T-helper 2 cell (primary cell): ENCODE results near the gene DLAT.
"Not testable (repeated sequence)": the region's sequence is repeated elsewhere in the genome, so short reads cannot be mapped to it uniquely, and the experiment has no call there.

Source experiments
- DNase-seq, 5 experiments: peaks; one replicate each; pipeline versions ENCODE4 v3.0.0 to v3.0.0-alpha.2; 2012 to 2022

Gene DLAT

DNA sequence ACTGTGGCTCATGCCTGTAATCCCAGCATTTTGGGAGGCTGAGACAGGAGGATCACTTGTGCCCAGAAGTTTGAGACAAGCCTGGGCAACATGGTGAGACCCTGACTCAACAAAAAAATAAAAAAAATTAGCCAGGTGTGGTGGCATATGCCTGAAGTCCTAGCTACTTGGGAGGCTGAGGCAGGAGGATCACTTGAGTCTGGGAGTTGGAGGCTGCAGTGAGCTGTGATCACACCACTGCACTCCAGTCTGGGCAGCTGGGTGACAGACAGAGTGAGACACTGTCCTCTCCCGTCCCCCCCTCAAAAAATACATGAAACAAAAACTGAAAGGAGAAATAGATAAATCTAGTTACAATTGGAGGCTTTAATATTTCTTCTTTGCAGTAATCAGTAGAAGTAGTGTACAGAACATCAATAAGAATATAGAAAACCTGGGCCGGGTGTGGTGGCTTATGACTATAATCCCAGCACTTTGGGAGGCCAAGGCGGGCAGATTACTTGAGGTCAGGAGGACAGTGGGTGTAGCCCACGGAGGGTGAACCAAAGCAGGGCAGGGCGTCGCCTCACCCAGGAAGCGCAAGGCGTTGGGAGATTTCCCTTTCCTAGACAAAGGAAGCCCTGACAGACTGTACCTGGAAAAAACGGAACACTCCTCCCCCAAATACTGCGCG, 19.6 kb upstream of the DLAT start:
- no peak for DNase-seq

DNA sequence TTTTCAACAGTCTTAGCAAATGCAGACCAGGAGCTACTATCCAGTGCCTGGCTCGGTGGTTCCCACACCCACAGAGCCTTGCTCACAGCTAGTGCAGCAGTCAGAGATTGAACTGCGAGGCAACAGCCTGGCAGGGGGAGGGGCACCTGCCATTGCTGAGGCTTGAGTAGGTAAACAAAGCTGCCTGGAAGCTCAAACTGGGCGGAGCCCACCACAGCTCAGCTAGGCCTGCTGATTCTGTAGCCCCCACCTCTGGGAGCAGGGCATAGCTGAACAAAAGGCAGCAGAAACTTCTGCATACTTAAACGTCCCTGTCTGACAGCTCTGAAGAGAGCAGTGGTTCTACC, 19.1 kb upstream of the DLAT start:
- DNase-seq, result not testable (repeated sequence)

GRCh38 chr11:112011451-112011850, 13.8 kb upstream of the DLAT start:
- not testable (repeated sequence) for DNase-seq

GRCh38 chr11:112012874-112013273, 12.3 kb upstream of the DLAT start:
- DNase-seq, result no peak

GRCh38 chr11:112013497-112014164, 11.6 kb upstream of the DLAT start:
- no peak for DNase-seq

DNA sequence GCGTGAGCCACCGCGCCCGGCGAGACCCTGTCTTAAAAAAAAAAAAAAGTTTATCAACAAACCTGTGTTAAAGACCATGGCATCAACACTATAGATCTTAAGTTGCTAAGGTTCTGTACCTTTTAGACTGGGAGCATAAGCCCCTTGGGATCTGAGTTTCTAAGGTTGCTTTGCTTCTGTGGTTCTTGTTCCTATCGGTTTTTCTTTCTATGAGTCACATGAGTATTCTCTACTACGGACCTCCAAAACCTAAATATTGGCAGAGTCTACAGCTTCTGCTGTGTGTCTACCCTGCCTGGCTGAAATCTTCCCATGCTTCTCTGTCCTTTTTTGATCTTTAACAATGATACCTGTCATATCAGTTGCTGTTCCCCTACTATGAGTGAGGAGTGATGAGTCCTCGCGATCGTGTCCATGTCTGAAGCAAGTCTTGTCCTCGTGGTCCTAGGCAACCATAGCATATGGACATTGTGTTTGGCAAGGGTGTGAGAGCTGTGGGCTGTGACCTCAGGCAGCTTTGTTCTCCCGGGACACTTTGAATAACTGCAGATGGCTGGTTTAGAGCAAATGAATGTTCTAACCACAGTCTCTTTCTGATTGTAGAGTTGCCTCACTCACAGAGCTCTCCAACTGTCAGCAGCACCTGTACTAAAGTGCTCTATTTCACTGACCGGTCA, 9.0 kb upstream of the DLAT start:
- no peak for DNase-seq

DNA sequence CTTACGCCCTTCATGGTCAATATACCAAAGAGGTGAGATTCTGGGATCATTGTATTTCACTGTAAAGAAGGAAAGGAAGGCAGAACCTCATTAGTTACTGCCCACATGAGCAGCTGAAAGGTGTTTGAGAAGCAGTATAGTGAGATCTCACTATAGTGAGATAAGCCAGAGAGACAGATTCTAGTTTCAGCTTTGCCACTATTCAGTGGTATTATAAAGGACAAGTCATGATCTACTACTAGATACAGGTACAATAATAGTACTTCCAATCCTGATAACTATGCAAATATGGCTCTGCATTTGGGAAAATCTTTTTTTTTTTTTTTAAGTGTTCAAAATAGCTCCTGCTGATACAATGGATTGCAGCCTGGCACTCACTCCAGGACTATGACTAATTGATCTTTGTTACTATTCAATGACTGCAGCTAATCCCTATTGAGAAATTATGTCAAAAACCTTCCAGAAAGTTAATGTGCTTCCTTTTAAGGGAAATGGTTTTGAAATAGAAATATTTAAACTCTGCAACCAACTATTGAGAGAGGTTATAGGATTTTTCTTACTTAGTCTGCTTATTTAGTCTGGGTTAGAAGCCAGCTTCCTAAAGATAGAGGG, 8.3 kb upstream of the DLAT start:
- DNase-seq, result no peak

- DNase-seq, result no peak
Measured at GRCh38 chr11:112017538-112017937, 7.7 kb upstream of the DLAT start.

DNA sequence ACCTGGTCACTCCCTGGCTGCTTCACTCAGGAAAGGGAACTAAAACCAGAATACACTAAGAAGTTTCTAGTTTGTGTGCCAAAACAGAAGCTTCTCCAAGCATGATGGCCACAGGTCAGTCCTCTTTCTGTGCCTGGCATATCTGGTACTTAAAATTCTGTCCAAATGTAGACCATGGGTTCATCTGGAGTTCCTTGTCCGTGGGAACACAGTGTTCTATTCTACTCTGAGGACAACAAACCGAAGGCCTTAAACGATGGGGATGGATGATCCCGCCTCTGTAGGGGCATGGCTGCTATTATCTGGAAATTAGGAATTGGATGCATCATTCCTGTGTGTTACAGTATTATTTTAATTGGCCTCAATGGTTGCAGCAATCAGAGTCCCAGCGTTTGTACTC, 6.1 kb upstream of the DLAT start:
- DNase-seq, result no peak

DNA sequence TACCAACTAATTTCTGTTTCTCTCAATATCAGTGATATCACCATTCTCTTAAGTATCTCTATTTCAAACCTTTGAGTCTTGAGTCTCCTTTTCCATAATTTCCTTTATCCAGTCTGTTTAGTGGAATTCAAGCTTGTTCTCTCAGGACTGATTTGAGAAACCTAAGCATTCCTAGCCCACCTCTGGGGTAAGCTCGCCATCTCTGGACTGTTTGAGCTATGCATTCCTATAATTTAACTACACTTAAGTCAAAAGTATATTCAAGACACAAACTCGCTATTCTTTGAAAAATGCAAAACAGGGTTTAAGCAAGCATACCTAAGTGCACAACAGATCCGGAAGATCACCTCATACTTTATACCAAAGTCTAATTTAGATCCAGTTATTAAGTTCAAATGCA, 2.1 kb upstream of the DLAT start:
- no peak for DNase-seq

DNA sequence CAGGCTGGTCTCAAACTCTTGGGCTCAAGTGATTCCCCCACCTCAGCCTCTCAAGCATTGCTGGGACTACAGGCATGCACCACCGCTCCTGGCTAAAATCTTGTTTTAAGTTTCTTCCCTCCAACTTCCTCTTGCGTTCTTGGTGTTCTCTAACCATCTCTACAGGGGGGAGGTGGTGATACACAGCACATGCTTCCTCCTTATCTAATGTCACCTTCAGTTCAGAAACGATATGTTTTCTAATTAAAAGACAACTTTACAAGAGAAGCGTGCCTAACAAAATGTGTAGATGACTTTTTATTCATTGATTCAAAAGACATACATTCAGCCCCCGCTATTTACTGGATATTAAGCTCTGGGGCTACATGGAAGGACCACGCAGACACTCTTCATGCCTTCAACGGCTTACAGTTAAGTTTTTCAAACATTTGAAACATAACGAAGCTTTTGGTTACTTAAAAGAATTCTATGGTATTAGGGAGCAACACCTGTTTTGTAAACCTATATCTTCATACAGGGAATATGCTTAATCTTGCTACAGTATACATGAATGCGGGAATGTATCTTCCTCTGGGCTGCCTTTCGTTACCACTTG, 933 bp upstream of the DLAT start:
- peak in 1 of 5 experiments; percentile 40 for DNase-seq

DNA sequence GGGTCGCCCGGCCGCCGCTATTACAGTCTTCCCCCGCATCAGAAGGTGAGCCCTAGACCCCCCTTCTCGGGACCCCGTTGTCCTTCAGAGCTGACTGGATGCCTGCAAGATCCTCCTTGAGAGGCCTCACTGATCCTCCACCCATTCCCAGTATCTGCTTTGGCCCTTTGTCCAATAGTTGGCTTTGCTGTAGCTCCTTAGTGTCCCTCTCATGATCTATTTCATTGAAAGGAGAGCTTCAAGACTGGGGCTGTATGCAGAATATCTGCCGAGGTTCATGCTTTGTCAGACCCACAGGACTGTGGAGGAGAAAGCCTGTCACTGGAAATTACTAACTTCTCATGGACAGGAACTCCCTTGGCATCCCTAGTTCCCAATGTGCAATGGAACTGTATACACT, 499 bp downstream of the DLAT start:
- peak in 1 of 5 experiments; percentile 14 for DNase-seq

DNA sequence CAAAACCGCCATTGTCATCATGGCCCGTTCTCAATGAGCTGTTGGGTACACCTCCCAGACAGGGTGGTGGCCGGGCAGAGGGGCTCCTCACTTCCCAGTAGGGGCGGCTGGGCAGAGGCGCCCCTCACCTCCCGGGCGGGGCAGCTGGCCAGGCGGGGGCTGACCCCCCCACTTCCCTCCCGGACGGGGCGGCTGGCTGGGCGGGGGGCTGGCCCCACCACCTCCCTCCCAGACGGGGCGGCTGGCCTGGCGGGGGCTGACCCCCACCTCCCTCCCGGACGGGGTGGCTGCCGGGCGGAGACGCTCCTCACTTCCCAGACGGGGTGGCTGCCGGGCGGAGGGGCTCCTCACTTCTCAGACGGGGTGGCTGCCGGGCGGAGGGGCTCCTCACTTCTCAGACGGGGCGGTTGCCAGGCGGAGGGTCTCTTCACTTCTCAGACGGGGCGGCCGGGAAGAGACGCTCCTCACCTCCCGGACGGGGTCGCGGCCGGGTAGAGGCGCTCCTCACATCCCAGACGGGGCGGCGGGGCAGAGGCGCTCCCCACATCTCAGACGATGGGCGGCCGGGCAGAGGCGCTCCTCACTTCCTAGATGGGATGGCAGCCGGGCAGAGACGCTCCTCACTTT, 1.7 kb downstream of the DLAT start:
- not testable (repeated sequence) for DNase-seq

DNA sequence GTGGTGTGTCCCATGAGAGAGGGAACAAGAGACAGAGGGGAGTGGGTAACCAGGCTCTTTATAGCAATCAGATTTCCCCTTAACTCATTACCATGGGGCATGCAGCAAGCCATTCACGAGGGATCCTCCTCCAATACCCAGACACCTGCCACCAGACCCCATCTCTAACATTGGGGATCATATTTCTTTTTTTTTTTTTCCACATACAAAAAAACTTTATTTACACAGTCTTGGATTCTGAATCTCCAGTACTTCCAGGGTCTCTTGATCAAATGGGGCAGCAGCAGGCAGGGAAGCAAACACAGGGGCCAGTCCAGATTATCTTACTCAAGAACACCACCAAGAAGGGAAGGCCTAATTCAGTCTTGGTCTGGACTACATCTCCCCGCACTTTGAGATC, 4.3 kb downstream of the DLAT start:
- DNase-seq, result no peak

GRCh38 chr11:112033902-112034301, 8.7 kb downstream of the DLAT start:
- no peak for DNase-seq

DNA sequence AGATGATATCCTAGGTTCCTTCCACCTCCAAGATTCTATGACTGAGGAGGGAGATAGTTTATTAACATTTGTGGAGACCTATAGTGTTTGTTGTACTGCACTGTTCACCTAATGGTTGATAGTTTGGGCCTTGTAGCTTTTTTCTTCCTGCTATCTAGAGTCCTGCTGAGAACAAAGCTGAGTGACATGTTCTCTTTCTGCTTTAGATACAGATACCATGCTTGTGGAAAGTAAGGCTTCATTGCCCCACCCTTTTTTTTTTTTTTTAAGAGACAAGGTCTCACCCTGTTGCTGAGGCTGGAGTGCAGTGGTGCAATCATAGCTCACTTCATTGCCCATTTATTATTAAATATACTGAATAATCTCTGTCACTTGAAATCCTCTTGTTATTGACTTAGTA, 12.3 kb downstream of the DLAT start:
- DNase-seq, result no peak

GRCh38 chr11:112042161-112042960, 17.2 kb downstream of the DLAT start:
- DNase-seq, result no peak

- DNase-seq, result no peak
Measured at GRCh38 chr11:112042961-112043304, 17.7 kb downstream of the DLAT start.

DNA sequence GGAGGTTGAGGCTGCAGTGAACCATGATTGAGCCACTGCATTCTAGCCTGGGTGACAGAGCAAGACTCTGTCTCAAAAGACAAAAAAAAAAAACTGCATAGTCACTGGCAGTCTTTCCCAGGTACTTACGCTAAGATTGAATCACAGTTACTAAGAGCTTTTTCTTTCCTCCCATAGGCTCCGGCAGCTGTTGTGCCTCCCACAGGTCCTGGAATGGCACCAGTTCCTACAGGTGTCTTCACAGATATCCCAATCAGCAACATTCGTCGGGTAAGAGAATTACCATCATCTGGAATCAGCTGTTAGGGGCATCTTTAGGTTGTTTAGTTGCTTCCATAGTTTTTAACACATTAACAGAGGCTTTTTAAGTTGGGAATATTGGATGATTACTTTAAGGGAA, 19.8 kb downstream of the DLAT start:
- DNase-seq, result no peak

- DNase-seq, result not testable (repeated sequence)
Measured at GRCh38 chr11:112046647-112047046, 21.4 kb downstream of the DLAT start.

DNA sequence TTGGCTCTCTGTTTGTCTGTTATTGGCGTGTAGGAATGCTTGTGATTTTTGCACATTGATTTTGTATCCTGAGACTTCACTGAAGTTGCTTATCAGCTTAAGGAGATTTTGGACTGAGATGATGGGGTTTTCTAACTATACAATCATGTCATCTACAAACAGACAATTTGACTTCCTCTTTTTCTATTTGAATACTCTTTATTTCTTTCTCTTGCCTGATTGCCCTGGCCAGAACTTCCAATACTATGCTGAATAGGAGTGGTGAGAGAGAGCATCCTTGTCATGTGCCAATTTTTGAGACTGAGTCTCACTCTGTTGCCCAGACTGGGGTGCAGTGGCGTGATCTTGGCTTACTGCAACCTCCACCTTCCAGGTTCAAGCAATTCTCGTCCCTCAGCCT, 23.0 kb downstream of the DLAT start:
- not testable (repeated sequence) for DNase-seq

GRCh38 chr11:112049777-112050176, 24.6 kb downstream of the DLAT start:
- no peak for DNase-seq
